PFSK-1 (cell line): ENCODE results near the gene KIF22.

Source experiments
- POLR2AphosphoS5 ChIP-seq: IDR thresholded peaks from 2 replicates; pipeline ENCODE4 v1.6.1; 2012; ENCODE audit warnings: low read depth, mild to moderate bottlenecking, control low read depth, low read length, moderate library complexity
- REST ChIP-seq, 2 experiments: IDR thresholded peaks; 2 replicates each; pipeline versions ENCODE4 v1.6.1 to v1.8.0; 2011 to 2012; ENCODE audit warnings: low read depth in 2 of 2, low read length in 2 of 2, control low read depth in 1 of 2, inconsistent platforms in 1 of 2, mild to moderate bottlenecking in 1 of 2, moderate library complexity in 1 of 2; ENCODE audit not compliant: insufficient read depth in 1 of 2
- SIN3A ChIP-seq: IDR thresholded peaks from 2 replicates; pipeline ENCODE4 v1.6.1; 2012; ENCODE audit warnings: mild to moderate bottlenecking, low read length, moderate library complexity, borderline replicate concordance; ENCODE audit not compliant: insufficient read depth

- TF ChIP-seq POLR2AphosphoS5 (no peak), SIN3A (no peak), REST (IDR thresholded peaks at IDR 0.05; ENCODE audit: insufficient read depth in 1 of 2, low read depth in 2 of 2, low read length in 2 of 2) (no peak)
Observed at GRCh38 chr16:29761882-29762281, 28.7 kb upstream of the KIF22 start.
